GM18873 (cell line): ENCODE results near the gene TTR.

Experiments used
- ATAC-seq: cut with Tn5 transposase; IDR thresholded peaks from one replicate; pipeline ENCODE4 v1.9.1; 2021; ENCODE audit warnings: mild to moderate bottlenecking, moderate library complexity, moderate number of reproducible peaks; ENCODE audit not compliant: unreplicated experiment, low FRiP score

TTR gene

GRCh38 chr18:31612124-31612523 is 20.4 kb downstream of the TTR start:
- no peak for ATAC-seq

DNA sequence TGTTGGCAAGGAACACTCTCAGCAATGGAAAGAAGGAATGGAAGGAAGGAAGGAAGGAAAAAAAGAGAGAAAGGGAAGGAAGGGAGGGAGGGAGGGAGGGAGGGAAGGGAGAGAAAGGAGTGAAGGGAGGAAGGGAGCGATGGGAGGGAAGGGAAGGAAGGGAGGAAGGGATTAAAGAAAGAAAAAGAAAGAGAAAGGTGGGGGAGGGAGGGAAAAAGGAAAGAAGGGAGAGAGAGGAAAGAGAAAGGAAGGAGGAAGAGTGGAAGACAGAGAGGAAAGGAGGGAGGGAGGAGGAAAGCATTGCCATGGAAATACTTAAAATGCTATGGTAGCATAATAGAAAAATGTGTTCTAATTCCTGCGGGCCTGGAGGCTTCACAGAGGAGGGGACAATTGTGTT is 22.4 kb downstream of the TTR start:
- ATAC-seq, result no peak

- ATAC-seq, result no peak
Observed at GRCh38 chr18:31616586-31616985, 24.9 kb downstream of the TTR start.

- ATAC-seq, result no peak
Observed at GRCh38 chr18:31617031-31617717, 25.5 kb downstream of the TTR start.

DNA sequence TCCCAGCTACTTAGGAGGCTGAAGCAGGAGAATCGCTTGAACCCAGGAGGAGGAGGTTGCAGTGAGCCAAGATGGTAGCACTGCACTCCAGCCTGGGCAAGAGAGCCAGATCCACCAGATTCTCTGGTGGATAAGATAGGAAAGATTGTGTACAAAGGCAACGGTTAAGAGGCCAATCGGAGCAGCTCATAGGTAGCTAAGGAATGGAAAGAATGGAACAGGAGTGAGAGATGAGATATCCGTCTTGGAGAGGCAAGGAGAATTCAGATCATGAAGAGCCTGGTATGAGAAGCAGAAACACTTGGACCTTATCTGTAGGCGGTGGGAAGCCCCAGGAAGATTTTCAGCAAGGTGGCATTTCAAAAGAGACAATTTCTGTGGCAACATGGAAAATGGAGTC is 27.1 kb downstream of the TTR start:
- no peak for ATAC-seq

DNA sequence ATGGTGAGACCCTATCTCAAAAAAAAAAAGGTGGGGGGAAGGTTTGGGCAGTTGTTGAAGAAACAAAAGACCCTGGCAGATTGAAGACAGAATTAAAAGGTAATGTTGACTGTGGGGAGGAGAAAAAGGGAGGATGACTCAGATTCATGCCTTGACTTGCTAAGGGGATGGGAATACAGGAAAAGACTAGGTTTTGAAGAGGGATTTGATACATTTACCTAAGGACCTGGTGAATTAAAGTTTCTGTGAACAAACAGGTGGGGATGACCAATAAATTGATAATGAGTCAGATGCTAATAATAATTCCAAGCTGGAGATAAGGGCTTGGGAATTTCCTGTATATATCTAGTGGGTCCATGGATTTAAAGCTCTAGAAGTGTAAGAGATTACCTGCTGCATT is 27.6 kb downstream of the TTR start:
- ATAC-seq, result no peak

DNA sequence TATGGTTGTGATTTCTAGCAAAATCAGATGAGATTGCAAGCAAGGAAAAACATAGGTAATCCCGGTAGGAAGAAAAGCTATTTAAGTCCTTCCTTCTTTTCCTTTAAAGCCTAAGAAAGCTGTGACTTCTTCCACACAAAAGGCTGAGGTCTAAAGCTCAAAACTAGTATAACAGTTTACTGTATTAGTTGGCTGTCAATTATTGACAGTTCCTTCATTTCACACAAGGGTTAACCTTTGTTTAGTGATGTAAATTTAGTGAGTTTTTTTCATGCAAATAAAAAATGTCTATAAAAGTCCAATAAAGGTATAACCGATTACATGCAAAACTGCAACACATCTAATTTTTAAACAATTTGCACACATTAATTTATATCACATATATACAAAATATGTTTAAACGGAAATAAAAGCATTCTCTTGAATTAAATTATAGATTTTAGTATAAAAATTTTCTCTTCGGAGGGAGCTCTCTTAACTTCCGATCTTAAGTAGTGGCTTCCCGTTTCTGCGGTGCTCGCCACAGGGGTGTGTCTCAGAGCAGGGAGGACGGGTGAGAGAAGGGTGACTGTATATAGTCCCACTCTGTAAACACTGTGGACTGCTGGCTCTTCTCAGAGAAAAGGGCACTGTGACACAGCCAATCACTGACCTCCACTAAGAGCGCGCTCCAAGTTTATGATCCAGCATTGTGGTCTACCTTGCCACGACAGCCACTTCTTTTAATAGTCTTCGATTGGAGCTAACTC is 33.4 kb downstream of the TTR start:
- no peak for ATAC-seq

DNA sequence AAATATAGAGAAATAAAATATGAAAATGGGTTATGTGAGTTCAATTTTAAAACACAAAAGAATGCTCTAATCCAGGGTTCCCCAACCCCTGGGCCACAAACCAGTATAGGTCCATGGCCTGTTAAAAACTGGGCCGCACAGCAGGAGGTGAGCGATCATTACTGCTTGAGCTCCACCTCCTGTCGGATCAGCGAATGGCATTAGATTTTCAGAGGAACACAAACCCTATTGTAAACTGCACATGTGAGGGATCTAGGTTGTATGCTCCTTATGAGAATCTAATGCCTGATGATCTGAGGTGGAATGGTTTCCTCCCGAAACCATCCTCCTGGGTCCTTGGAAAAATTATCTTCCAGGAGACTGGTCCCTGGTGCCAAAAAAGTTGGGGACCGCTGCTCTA is 34.7 kb downstream of the TTR start:
- no peak for ATAC-seq

DNA sequence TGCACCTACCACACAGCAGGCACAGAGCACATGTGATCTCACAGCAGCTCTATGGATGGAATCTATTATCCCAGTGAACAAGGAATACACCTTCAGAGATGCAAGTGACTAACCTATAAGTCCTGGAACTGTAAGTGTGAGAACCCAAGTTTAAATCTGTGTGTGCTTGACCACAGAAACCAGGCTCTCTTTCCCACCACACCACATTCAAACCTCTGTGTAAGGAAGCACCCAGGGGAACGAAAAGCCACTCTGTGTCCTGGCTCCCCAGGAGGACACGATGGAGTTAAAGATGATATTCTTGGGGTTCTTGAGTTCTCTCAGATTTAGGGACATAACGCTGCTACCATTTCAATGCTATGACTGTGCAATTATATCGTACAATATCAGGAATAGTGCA is 38.9 kb downstream of the TTR start:
- no peak for ATAC-seq

DNA sequence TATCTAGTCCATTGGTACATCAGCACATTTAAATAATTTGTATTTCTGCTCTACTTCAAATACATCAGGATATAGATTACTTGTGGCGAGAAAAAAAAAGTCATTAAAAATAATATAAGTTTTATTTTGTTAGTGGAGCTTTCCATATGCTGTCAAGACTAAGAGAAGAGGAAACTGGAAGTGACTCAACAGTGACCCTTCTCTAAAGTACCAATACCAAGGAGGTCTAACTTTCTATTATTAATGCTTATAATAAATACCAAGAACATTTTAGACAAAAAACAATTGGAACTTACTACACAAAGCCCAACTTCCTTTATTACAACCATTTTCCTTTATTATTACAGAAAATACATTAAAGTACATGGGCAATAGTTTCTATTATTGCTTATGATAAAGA is 39.8 kb downstream of the TTR start:
- no peak for ATAC-seq

DNA sequence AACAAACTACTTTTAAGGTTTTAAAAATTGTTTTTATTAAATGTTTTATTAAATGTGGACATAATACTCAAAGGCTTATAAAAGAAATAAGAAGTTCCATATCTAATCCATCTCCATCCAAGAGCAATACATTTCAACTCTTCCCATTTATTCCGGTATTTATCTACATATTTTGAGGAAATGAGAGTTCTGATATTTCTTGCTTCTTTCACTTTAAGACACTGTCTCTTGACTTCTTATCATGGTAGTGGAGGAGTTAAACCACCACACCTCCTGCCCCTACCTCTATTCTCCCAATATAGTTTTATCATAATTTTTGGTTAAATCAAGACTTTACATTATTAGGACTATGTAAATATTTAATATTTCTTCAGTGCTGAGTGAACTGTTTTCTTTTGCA is 40.7 kb downstream of the TTR start:
- ATAC-seq, result no peak

GRCh38 chr18:31633392-31634330 is 42.0 kb downstream of the TTR start:
- ATAC-seq, result peak; percentile 12

DNA sequence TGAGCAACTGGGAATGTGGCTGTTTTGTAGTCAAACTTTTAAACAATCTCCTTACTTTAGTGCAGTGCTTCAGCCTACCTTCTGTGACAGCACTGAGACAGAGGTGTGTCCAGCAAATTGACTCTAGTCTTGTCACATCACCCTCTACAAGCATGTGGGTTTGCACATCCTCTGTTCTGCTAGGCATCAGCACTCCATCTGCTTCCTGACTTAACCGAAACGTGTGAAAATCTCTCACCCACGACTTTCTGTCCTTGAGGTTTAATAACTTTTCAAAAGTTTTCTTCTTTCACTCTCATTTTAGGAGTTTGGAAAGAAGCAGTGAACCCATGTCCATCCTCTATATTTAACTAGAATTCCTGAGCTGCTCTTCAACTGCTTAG is 42.6 kb downstream of the TTR start:
- ATAC-seq, result peak; percentile 91

DNA sequence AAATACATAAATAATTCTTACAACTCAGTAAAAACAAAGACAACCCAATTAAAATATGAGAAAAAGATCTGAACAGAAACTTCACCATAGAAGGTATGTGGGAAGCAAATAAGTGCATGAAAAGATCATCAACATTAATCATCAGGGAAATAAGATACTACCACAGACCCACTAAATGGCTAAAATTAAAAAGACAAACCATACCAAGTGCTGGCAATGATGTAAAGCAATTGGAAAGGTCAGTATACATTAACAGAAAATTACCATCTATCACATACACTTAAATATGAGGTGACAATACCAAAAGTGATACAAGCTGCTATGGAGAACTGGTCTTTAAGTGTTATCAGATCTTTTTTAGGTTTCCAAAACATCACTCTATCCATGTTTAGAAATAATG is 44.7 kb downstream of the TTR start:
- ATAC-seq, result no peak

DNA sequence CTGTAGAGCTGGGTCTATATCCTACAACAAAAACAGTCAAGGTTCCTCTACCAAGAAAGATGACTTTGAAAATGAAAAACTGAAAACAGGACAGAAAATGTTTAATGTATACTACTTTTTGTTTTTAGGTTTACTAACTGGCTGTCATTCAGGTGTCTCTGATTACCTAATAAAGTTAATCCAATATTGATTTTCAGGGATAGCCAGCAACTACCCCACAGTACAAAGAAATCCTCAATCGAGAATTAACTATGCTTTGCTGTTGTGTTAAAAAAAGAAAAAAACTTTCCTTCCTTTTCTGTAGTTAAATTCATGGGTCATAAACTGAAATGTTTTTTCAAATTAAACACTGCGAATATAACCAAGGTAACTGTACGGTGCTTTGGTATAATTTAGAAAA is 45.8 kb downstream of the TTR start:
- no peak for ATAC-seq

DNA sequence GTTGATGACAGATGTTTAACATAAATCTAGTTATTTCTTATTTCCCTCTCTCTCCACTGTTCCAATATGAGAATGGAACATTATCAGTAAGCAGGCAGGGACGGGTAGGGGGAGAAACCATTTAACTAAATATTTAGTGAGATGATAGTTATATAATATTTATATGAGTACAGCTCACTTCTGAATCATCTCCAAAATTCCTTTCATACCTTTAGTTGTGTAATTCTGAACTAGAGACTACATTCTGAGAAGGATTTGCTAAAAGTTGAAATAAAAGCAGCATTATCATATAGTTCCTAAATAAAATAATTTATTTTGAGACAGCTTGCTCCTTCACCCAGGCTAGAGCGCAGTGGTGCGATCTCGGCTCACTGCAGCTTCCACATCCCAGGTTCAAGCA is 51.3 kb downstream of the TTR start:
- ATAC-seq, result no peak

DNA sequence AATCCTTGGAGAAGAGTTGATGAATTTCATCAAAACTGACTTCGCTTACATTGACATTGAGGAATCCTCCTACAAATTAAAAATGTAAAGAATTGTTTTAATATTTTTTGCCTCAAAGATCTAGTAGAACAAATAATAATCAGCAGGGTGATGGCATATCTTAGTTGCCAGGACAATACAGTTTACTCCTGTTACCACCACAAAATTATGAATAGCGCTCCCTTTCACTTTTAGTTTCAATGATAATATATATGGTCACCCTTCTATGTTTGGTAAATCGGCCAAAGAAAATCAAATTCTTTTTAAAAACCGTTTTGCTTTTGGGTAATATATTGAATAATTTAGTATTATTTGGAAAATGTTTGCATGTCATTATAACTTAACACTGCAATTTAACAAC is 53.7 kb downstream of the TTR start:
- no peak for ATAC-seq

GRCh38 chr18:31646332-31647126 is 54.9 kb downstream of the TTR start:
- ATAC-seq, result no peak

GRCh38 chr18:31647127-31647753 is 55.6 kb downstream of the TTR start:
- ATAC-seq, result no peak
